HG03066 (cell line): Measurements from ENCODE around the gene ZBTB7C.

Experiments used
- ATAC-seq: cut with Tn5 transposase; IDR thresholded peaks from one replicate; pipeline ENCODE4 v1.9.1; 2021; ENCODE audit warnings: low read depth; ENCODE audit not compliant: unreplicated experiment

Gene ZBTB7C

GRCh38 chr18:48330016-48330991 lies 78.9 kb downstream of the ZBTB7C start:
- no peak for ATAC-seq

GRCh38 chr18:48328473-48329210 lies 80.5 kb downstream of the ZBTB7C start:
- no peak for ATAC-seq

GRCh38 chr18:48326901-48327675 lies 82.1 kb downstream of the ZBTB7C start:
- no peak for ATAC-seq

GRCh38 chr18:48325115-48325665 lies 84.0 kb downstream of the ZBTB7C start:
- ATAC-seq, result no peak

- ATAC-seq, result no peak
Measured at GRCh38 chr18:48324651-48325050, 84.5 kb downstream of the ZBTB7C start.

GRCh38 chr18:48323151-48323550 lies 86.0 kb downstream of the ZBTB7C start:
- ATAC-seq, result no peak

GRCh38 chr18:48321536-48321935 lies 87.6 kb downstream of the ZBTB7C start:
- ATAC-seq, result no peak

- no peak for ATAC-seq
Measured at GRCh38 chr18:48321121-48321520, 88.1 kb downstream of the ZBTB7C start.

- no peak for ATAC-seq
Measured at GRCh38 chr18:48320639-48320945, 88.6 kb downstream of the ZBTB7C start.

GRCh38 chr18:48319801-48320638 lies 89.2 kb downstream of the ZBTB7C start:
- ATAC-seq, result no peak

- no peak for ATAC-seq
Measured at GRCh38 chr18:48318436-48318835, 90.7 kb downstream of the ZBTB7C start.

GRCh38 chr18:48317781-48318381 lies 91.3 kb downstream of the ZBTB7C start:
- no peak for ATAC-seq

- ATAC-seq, result no peak
Measured at GRCh38 chr18:48316177-48316576, 93.0 kb downstream of the ZBTB7C start.

GRCh38 chr18:48314690-48315089 lies 94.5 kb downstream of the ZBTB7C start:
- ATAC-seq, result no peak

GRCh38 chr18:48313792-48314191 lies 95.4 kb downstream of the ZBTB7C start:
- ATAC-seq, result no peak

- ATAC-seq, result no peak
Measured at GRCh38 chr18:48312066-48312465, 97.1 kb downstream of the ZBTB7C start.

GRCh38 chr18:48310999-48311398 lies 98.2 kb downstream of the ZBTB7C start:
- ATAC-seq, result no peak

GRCh38 chr18:48310353-48310752 lies 98.8 kb downstream of the ZBTB7C start:
- no peak for ATAC-seq

GRCh38 chr18:48308755-48309575 lies 100.2 kb downstream of the ZBTB7C start:
- no peak for ATAC-seq
